ENCODE results near the gene CEP89.
"Not testable (repeated sequence)": the region's sequence is repeated elsewhere in the genome, so short reads cannot be mapped to it uniquely, and the experiment has no call there.

CEP89 gene

DNA sequence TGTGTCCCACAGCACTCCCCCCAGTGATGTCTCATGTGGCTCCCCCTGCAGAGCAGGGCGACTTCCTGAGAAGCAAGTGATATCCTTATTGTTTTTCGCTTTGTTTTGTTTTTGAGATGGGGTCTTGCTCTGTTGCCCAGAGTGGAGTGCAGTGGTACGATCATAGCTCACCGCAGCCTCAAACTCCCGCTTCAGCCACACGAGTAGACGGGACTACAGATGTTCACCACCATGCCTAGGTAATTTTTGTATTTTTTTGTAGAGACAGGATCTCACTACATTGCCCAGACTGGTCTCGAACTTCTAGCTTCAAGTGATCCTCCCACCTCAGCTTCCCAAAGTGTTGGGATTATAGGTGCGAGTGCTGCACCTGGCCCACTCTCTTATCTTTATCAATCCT is 5.0 kb downstream of the CEP89 start:
- DNase-seq: no peak

DNA sequence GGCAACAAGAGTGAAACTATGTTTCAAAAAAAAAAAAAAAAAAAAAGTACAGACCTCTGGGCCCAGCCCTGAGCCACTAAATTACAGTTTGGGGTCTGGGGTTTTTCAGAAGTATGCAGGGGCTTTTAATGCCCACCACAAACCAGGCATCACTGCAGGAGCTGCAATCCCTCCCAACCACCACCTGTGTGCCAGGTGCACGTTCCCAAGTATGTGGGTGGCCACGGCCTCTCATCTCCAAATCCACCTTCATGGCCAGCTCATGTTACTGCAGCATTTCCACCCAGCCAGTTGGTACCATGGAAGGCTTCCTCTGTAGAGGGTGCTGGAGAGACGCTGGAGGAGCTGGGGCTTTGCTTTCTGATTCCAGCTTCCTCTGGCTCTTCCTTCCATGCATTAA is 26.5 kb downstream of the CEP89 start:
- no peak for DNase-seq

DNA sequence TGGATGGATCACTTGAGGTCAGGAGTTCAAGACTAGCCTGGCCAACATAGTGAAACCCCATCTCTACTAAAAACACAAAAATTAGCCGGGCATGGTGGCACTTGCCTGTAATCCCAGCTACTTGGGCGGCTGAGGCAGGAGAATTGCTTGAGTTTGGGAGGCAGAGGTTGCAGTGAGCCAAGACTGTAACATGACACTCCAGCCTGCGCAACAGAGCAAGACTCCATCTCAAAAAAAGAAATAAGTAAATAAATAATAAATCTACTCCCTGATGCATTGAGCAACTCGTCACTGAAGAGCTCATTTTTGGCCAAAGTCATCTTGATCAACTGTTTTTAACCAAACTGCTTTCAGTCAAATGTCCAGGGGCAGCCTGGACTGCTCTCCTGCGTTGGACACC is 30.5 kb downstream of the CEP89 start:
- DNase-seq: not testable (repeated sequence)

DNA sequence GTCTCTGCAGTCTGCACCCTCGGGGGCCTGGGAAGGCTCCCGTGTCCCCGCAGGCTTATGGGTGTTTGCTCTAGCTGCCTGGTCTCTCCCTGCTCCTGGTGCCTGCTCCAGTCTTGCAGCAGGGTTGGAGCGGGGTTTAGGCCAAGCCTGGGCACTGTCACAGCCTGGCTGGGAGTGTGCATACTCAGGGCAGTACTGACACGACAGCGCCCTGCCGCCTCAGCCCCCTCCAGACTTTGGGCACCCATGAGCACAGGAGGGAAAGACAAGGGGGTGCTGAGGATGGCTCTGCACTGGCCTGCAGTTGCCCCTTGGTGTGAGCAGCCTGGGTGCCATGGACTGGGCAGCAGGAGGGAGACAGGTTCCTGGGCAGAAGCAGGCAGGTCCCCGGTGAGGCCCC is 35.7 kb downstream of the CEP89 start:
- no peak for DNase-seq

DNA sequence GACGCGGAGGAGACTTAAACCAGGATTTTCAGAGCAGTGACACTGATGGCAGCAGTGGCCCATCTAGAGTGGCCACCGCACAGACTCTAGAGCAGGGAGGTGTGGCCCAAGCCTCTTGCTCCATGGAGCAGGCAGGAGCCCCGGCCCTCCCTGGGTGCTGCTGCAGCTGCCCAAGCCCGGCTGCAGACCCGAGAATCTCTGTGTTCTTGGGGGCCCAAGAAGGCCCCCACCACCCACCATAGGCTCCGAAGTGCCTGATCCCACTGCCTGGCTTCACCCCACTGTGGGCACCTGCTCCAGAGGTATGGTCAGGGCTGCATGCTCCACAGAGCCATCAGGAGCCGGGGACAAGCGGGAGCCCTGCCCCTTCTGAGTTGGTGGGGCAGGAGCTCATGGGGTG is 36.1 kb downstream of the CEP89 start:
- no peak for DNase-seq

- no peak for DNase-seq
Measured at GRCh38 chr19:32933571-32933970, 38.2 kb downstream of the CEP89 start.

DNA sequence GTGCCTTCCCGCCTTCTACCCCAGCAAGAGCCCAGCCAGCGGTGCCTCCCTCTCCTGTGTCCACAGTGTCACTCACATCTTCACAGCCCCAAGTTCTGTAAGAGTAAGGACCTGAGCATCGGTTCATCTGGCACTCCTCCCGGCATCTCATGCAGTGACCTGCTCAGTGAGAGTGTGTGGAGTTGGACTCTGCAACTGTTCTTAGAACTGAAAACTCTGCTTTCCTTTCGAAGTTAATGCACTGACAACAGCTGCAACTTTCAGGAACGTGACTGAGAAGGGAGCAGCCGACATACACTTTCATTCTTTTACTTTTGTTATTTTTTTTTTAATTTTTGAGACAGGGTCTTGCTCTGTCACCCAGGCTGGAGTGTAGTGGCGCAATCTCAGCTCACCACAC is 41.2 kb downstream of the CEP89 start:
- no peak for DNase-seq

DNA sequence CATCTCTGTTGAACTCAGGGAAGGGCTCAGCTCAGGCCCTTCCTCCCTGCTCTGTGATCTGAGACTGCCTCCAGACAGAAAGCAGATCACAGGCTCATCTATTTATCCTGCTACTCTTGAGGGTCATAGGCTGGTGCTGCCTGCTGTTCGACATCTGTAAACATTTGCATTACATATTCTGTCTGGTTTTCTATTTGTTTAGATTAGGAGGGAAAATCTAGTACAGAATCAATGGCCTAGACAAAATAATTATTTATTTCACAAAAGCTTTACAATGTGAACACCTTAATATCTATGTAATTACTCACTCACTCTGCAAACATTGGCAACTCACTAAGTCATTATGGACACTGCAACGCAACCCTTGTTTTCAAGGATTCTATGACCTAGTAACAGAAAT is 43.0 kb downstream of the CEP89 start:
- no peak for DNase-seq

DNA sequence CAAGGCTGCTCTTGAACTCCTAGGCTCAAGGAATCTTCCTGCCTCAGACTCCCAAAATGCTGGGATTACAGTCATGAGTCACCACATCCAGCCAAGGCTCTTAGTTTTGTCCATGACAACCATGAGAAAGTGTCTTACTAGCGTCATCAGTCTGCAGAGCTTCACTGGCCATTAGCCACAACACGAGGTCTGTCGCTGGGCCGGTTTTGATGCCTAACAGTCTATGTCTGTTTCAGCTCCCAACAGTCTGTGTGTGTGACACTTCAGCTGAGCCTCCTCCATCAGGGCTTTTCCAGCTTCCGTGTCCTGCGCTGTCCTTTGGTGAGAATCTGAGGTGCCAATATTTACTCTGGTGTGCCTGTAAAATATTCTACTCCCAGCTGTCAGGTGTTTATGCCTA is 47.6 kb downstream of the CEP89 start:
- DNase-seq: no peak

- DNase-seq: no peak
Measured at GRCh38 chr19:32921624-32922023, 50.1 kb downstream of the CEP89 start.

GRCh38 chr19:32919365-32919764 is 52.4 kb downstream of the CEP89 start:
- DNase-seq: no peak

DNA sequence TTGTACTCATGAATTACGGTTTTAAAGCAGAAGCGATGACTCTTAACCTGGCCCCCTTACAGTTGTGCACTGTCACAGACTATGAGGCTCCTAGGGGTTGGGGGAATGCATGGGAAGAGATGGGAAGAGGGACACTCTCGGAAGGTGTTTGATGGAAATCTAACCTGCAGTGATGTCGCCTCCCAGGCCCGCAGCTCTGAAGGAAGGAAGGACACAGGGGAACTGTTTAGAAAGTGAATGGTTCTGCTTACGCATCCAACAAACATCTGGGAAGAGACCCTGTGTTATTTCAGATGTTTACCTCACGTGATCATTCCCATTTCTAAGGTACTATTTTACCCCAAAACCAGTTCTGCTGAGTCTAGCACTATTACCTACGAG is 54.2 kb downstream of the CEP89 start:
- DNase-seq: no peak

GRCh38 chr19:32916969-32917615 is 54.7 kb downstream of the CEP89 start:
- no peak for DNase-seq

- no peak for DNase-seq
Measured at GRCh38 chr19:32914879-32915660, 56.7 kb downstream of the CEP89 start.

DNA sequence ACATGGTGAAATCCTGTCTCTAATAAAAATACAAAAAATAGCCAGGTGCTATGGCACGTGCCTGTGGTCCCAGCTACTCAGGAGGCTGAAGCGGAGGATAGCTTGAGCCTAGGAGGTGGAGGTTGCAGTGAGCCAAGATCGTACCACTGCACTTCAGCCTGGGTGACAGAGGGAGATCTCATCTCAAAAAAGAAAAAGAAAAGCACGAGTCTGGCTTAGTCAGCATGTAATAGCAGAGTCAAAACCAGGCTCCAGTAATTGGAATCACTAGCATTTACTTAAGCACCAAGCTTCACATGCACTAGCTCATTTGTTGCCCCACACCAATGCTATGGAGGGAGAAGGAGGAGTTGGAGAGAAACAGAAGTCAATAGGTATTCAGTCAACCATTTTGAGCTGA is 60.3 kb downstream of the CEP89 start:
- no peak for DNase-seq

DNA sequence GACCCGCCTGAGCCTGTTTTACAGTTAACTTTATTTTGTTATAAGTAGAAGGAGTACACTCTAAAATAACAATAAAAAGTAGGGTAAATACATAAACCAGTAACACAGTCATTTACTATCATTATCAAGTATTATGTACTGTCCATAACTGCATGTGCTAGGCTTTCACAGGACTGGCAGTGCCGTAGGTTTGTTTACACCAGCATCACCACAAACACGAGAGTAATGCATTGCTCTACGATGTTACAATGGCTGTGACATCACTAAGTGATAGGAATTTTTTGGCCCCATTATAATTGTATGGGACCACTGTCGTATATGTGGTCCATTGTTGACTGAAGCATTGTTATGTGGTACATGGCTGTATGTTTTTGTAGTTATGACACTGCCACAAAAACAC is 60.9 kb downstream of the CEP89 start:
- no peak for DNase-seq

- DNase-seq: no peak
Measured at GRCh38 chr19:32910094-32910493, 61.7 kb downstream of the CEP89 start.

DNA sequence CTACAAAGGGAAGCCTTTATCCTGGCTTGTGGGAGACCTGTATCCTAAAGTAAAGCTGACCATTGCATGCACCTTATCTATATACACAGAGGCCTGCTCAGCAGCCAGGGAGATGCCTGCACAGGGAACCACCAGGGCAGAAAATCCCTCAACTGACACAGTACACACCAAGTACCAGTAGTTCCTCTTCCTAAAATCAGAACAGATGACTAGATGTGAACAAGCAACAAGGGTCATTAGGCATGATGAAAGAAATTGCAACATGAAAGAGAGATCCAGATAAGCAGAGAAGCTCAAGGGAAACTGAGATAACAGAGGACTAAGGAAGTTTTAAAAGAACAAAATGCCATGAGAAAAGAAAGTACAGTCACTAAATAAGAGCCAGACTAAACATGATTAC is 62.5 kb downstream of the CEP89 start:
- DNase-seq: no peak

DNA sequence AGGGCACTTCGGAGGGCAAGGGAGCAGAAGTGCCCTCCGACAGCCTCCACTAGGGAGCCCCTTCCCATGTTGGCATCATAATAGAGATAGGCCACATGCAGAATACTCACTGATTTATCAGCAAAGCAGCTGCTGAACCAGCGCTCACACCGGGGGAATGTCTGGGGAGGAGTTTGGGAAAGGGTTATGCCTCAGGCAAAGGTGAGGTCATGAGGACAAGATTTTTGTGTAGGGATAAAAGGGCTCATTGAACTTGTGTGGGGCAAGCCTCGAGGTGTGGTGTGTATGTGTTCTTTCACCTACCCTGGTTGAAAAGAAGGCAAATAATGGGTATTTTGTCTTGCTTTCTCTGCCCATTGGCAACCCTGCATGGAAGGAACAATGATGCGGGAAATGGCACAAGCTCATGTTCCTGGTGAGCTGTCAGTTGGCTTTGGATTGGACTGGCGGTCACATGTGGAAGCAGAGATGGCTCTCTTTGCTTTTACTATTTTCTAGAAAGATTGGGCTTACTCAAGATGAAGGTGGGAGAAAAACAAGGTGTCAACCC is 63.0 kb downstream of the CEP89 start:
- no peak for DNase-seq

DNA sequence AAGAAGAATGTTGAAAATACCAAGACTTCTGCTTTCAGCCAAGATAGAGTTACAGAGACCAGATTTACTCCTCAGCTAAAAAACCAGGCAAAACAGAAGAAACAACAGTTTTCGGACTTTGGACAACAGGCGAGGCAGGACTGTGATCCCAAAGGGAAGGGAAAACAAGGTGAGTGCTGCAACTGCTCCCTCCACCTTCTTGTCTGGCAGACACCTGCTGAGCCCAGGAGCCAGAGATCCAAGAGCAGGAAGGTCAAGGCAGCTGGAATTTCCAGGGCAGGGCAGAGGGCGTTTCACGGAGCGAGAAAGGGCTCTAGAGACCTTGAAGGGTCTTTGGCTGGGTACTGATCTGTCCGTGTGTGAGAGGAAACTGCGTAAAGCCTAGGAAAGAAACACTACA is 69.3 kb downstream of the CEP89 start:
- DNase-seq: no peak

- DNase-seq: no peak
Measured at GRCh38 chr19:32901504-32902161, 70.1 kb downstream of the CEP89 start.

DNA sequence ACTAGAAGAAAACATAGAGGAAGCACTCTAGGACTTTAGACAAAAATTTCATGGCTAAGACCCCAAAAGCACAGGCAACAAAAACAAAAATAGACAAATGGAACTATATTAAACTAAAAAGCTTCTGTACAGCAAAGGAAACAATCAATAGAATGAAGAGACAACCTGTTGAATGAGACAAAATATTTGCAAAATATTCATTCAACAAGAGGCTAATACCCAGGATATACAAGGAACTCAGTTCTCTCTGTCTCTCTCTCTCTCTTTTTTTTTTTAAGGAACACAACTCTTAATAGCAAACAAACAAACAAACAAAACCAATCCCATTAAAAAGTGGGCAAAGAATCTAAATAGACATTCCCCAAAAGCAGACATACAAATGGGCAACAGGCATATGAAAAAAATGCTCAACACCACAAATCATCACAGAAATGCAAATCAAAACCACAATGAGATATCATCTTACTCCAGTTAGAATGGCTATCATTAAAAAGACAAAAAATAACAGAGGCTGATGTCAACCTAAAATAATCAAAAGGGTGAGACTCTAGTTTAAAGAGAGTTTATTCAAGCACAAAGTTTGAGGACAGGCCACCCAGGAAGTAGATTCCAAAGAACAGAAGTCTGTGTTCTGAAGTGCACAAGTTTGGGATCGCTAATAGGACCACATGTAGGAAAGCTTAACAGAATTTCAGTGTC is 75.1 kb downstream of the CEP89 start:
- DNase-seq: no peak
